Karpas-422 (cell line): ENCODE measurements around the gene GATM. TPM values are rescaled to one million over a fixed set of nuclear protein-coding genes. Genes with fewer than 3 reads are reported as not detected.
A peak's percentile ranks its signal among the peaks of the same experiment; 100 is the strongest.

Experiments
- DNase-seq: peaks from one replicate; pipeline ENCODE4 v3.0.0-alpha.2; 2015
- H2AFZ ChIP-seq: fragments of 200-600 bp; sonication (generic); 2 replicates; pipeline ENCODE4 v1.6.1; 2014; ENCODE audit warnings: antibody characterized with exemption, low read length, mixed read lengths
- H3K27ac ChIP-seq: fragments of 200-600 bp; sonication (generic); 2 replicates; pipeline ENCODE4 v1.5.1; 2014; ENCODE audit warnings: mild to moderate bottlenecking, low read length, moderate library complexity
- H3K27me3 ChIP-seq: fragments of 200-600 bp; sonication (generic); 2 replicates; pipeline ENCODE4 v1.6.1; 2014; ENCODE audit warnings: low read length, mixed read lengths
- H3K36me3 ChIP-seq: fragments of 200-600 bp; sonication (generic); 2 replicates; pipeline ENCODE4 v1.6.1; 2014; ENCODE audit warnings: low read length, mixed read lengths; ENCODE audit not compliant: insufficient read depth
- H3K4me1 ChIP-seq: fragments of 200-600 bp; sonication (generic); 2 replicates; pipeline ENCODE4 v1.6.1; 2014; ENCODE audit warnings: mild to moderate bottlenecking, low read length, mixed read lengths
- H3K4me2 ChIP-seq: fragments of 200-600 bp; sonication (generic); 2 replicates; pipeline ENCODE4 v1.6.1; 2014; ENCODE audit warnings: low read length, low read depth, mild to moderate bottlenecking; ENCODE audit not compliant: poor library complexity, severe bottlenecking
- H3K4me3 ChIP-seq: fragments of 200-600 bp; sonication (generic); 2 replicates; pipeline ENCODE4 v1.5.1; 2014; ENCODE audit warnings: mild to moderate bottlenecking, antibody characterized with exemption, low read length, mixed read lengths
- H3K79me2 ChIP-seq: fragments of 200-600 bp; sonication (generic); 2 replicates; pipeline ENCODE4 v1.6.1; 2014; ENCODE audit warnings: mild to moderate bottlenecking, low read length, mixed read lengths
- H3K9ac ChIP-seq: fragments of 200-600 bp; sonication (generic); 2 replicates; pipeline ENCODE4 v1.6.0; 2014; ENCODE audit warnings: low read length
- H3K9me2 ChIP-seq: fragments of 200-600 bp; sonication (generic), shearing (Covaris generic); replicated peaks from 2 replicates; pipeline ENCODE4 v1.6.0; 2014; ENCODE audit warnings: mild to moderate bottlenecking, low read length, moderate library complexity; ENCODE audit not compliant: insufficient read depth
- H3K9me3 ChIP-seq: fragments of 300-700, 200-600 bp; sonication (generic); 2 replicates; pipeline ENCODE4 v1.6.1; 2014; ENCODE audit warnings: low read length, mixed read lengths
- H4K20me1 ChIP-seq: fragments of 200-600 bp; sonication (generic); 2 replicates; pipeline ENCODE4 v1.6.1; 2014; ENCODE audit warnings: mild to moderate bottlenecking, antibody characterized with exemption, low read length, low read depth; ENCODE audit not compliant: insufficient read depth
- total RNA-seq: library from RNA; depleted of rRNA; stranded (reverse); fragments of >200 nt; shearing (Covaris generic); gene quantifications from 2 replicates; pipeline ENCODE4 v1.2.3, GENCODE V29; 2014; ENCODE audit warnings: low replicate concordance

The GATM gene
- total RNA-seq, 1 experiment from 2014 or later: 29.0 TPM

DNA sequence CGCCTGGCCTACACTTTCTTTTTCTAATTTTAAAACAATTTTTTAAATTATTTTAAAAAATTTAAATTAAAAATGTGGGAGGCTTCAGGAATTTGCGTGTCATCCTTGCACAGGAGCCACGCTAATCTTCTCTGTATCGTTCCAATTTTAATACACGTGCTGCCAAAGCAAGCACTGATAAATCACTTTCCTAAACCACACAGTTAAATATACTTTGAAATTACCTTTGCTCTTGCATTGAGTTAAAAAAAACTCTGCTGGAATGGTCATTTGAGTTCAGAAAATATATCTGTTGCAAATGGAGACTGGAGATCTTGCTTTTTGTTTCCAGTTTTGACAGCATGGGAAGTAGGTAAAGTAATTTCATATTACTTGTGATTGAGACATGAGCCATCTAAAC lies 23.6 kb downstream of the GATM start:
- Histone ChIP-seq H3K4me3 (no peak overlapping the region), H3K36me3 (no peaks in the 10 kb centered on the region), H3K9me2 (no peaks in the 10 kb centered on the region), H3K79me2 (no peaks in the 10 kb centered on the region), H3K9me3 (no peaks in the 10 kb centered on the region), H3K4me1 (no peaks in the 10 kb centered on the region), H3K27me3 (no peaks in the 10 kb centered on the region), H3K9ac (no peak overlapping the region), H3K27ac (no peak overlapping the region), H3K4me2 (no peak overlapping the region), H4K20me1 (no peaks in the 10 kb centered on the region), H2AFZ (no peak overlapping the region)
- DNase-seq: no peak

- Histone ChIP-seq H3K9me3 (no peaks in the 10 kb centered on the region), H3K4me2 (no peak overlapping the region), H3K36me3 (no peaks in the 10 kb centered on the region), H3K27ac (no peak overlapping the region), H3K4me1 (no peaks in the 10 kb centered on the region), H4K20me1 (no peaks in the 10 kb centered on the region), H3K27me3 (no peaks in the 10 kb centered on the region), H3K79me2 (no peaks in the 10 kb centered on the region), H3K9me2 (no peaks in the 10 kb centered on the region), H3K4me3 (no peak overlapping the region), H2AFZ (no peak overlapping the region), H3K9ac (no peak overlapping the region)
- no peak for DNase-seq
These were observed 27.1 kb downstream of the GATM start for GRCh38 chr15:45351227-45351626.

DNA sequence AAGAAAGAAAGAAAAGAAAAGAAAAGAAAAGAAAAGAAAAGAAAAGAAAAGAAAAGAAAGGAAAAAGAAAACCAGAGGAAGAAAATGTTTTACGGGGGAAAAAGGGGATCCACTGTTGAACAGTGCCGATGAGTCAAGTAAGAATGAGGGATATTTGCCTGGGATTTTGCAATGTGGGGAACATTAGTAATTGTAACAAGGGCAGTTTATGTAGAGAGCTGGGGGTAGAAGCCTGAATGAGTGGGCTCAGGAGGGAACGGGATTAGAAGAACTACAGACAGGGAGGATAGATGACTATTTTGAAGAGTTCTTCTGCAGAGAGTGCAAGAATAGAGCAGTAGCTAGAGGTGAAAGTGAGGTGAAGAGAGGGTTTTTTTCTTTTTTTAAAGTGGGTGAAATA lies 28.7 kb downstream of the GATM start:
- H4K20me1 ChIP-seq: no peaks in the 10 kb centered on the region
- no peaks in the 10 kb centered on the region for H3K4me1 ChIP-seq
- H3K9me3 ChIP-seq: no peaks in the 10 kb centered on the region
- no peaks in the 10 kb centered on the region for H3K27me3 ChIP-seq
- H3K4me3 ChIP-seq: no peak overlapping the region
- H3K9ac ChIP-seq: no peak overlapping the region
- no peak for DNase-seq
- H3K9me2 ChIP-seq: no peaks in the 10 kb centered on the region
- no peaks in the 10 kb centered on the region for H3K36me3 ChIP-seq
- H3K4me2 ChIP-seq: no peak overlapping the region
- H2AFZ ChIP-seq: no peak overlapping the region
- H3K27ac ChIP-seq: no peak overlapping the region
- H3K79me2 ChIP-seq: no peaks in the 10 kb centered on the region

DNA sequence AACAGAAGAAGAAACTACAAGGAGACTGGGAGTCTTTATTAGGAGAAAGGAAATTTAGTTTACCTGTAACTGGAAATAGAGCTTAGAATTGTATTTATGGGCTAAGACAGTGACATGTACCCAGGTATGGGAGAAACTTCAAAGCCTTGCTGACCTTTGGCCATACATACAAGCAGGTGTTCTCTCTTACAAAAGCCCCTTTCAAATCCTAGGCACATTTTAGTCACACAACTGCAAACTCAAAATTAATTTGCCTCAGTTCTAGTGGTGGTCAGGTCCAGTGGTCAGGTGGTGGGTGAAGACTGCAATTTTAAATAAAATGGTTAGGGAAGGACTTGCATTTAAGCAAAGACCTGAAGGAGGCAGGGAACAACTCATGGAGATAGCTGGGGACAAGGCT lies 30.4 kb downstream of the GATM start:
- Histone ChIP-seq H3K27ac (no peak overlapping the region), H3K27me3 (no peaks in the 10 kb centered on the region), H3K4me1 (no peaks in the 10 kb centered on the region), H3K9me2 (no peaks in the 10 kb centered on the region), H3K79me2 (no peaks in the 10 kb centered on the region), H3K9me3 (no peaks in the 10 kb centered on the region), H2AFZ (no peak overlapping the region), H3K4me3 (no peak overlapping the region), H4K20me1 (no peaks in the 10 kb centered on the region), H3K9ac (no peak overlapping the region), H3K36me3 (no peaks in the 10 kb centered on the region), H3K4me2 (no peak overlapping the region)
- no peak for DNase-seq

DNA sequence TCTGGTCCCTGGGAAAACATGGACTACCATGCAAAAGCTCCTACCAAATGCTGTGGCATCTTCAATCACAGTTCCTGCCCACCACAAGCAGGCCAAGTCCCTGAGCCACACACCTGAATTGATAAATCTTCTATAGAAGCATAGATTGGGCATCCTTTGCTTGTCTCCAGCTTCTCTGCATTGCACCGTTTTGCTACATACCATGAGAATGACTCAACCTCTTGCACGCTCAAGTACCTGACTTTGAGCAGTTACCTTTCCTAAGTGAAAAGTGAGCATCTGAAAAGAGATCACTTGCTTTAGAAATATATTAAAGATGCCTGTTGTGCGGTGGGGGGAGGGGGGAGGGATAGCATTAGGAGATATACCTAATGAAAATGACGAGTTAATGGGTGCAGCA lies 31.3 kb downstream of the GATM start:
- no peaks in the 10 kb centered on the region for H4K20me1 ChIP-seq
- H3K4me2 ChIP-seq: no peak overlapping the region
- no peak overlapping the region for H3K4me3 ChIP-seq
- H3K9me3 ChIP-seq: no peaks in the 10 kb centered on the region
- H2AFZ ChIP-seq: no peak overlapping the region
- H3K9me2 ChIP-seq: no peaks in the 10 kb centered on the region
- no peaks in the 10 kb centered on the region for H3K27me3 ChIP-seq
- H3K4me1 ChIP-seq: peaks cover 5% of the 10 kb centered on the region
- no peaks in the 10 kb centered on the region for H3K79me2 ChIP-seq
- no peaks in the 10 kb centered on the region for H3K36me3 ChIP-seq
- H3K9ac ChIP-seq: no peak overlapping the region
- no peak overlapping the region for H3K27ac ChIP-seq
- no peak for DNase-seq

DNA sequence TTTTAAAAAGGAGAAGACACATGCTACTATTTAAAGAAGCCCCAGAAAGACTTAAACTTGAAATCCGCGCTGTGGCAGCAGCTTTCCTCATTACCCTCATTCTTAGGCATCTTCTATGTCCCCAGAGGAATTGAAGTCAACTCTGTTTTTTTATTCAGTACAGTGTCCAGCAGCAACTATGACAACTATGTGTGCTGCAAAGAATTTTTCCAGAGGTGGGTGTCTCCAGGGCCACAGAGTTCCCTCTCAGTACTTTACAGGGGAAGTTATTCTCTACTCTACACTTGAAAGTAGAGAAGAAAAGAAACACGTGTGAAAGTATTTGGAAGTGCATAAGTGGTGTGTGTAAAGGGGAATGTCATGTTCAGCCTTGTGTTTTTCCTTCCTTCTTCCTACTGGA lies 32.0 kb downstream of the GATM start:
- Histone ChIP-seq H3K4me2 (no peak overlapping the region), H3K9me3 (no peaks in the 10 kb centered on the region), H3K9me2 (no peaks in the 10 kb centered on the region), H3K36me3 (no peaks in the 10 kb centered on the region), H2AFZ (no peak overlapping the region), H3K79me2 (no peaks in the 10 kb centered on the region), H3K27ac (no peak overlapping the region), H3K9ac (no peak overlapping the region), H4K20me1 (no peaks in the 10 kb centered on the region), H3K27me3 (no peaks in the 10 kb centered on the region), H3K4me3 (no peak overlapping the region), H3K4me1 (peaks cover 12% of the 10 kb centered on the region)
- DNase-seq: no peak

DNA sequence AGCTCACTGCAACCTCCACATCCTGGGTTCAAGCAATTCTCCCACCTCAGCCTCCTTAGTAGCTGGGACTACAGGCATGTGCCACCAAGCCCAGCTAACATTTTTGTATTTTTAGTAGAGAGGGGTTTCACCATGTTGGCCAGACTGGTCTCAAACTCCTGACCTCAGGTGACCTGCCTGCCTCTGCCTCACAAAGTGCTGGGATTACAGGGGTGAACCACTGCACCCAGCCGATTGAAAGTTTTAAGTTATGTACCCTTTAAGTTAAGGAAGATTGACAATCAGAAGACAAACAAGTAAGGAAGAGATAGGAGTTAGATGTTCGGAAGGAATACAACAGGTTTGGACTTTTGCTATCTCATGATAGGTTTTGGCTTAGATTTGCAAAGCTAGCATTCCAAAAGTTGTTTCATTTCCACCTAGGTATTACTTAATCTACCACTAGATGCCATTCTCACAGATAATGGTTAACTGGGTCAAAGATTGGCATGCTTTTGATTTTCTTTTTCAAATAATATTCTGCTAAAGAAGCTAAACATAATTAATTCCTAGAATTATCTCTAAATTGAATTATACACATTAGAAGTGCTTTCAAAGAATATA lies 35.0 kb downstream of the GATM start:
- H3K4me3 ChIP-seq: no peak overlapping the region
- H3K4me1 ChIP-seq: peaks cover 12% of the 10 kb centered on the region
- no peaks in the 10 kb centered on the region for H3K9me2 ChIP-seq
- no peak overlapping the region for H2AFZ ChIP-seq
- no peaks in the 10 kb centered on the region for H3K36me3 ChIP-seq
- no peak for DNase-seq
- H3K4me2 ChIP-seq: no peak overlapping the region
- H3K79me2 ChIP-seq: no peaks in the 10 kb centered on the region
- no peak overlapping the region for H3K27ac ChIP-seq
- H4K20me1 ChIP-seq: no peaks in the 10 kb centered on the region
- no peaks in the 10 kb centered on the region for H3K9me3 ChIP-seq
- H3K27me3 ChIP-seq: no peaks in the 10 kb centered on the region
- H3K9ac ChIP-seq: no peak overlapping the region

DNA sequence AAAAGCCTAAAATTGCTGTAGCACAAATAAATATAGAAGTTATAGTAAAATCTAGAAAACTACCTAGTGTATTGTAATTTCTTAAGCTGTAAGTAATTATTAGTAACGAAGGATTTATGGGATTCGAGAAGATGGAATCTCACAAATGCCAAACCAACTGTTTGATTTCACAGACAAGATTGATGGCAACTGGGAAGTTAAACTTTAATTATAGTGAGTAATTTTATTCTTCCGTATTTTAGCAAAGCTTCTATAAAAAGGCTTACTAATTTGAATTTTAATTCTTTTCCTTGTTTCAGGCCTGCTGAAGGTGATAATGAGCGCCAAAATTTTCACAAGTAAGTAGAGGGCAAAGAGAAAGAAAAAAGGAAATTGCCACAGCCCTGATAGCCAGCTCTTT lies 36.6 kb downstream of the GATM start:
- no peaks in the 10 kb centered on the region for H3K9me2 ChIP-seq

GRCh38 chr15:45340429-45340828 lies 37.9 kb downstream of the GATM start:
- Histone ChIP-seq H3K9ac (no peak overlapping the region), H3K4me1 (peaks cover 12% of the 10 kb centered on the region), H2AFZ (no peak overlapping the region), H3K9me2 (no peaks in the 10 kb centered on the region), H3K4me3 (no peak overlapping the region), H3K36me3 (no peaks in the 10 kb centered on the region), H3K27ac (no peak overlapping the region), H3K27me3 (no peaks in the 10 kb centered on the region), H4K20me1 (no peaks in the 10 kb centered on the region), H3K79me2 (no peaks in the 10 kb centered on the region), H3K4me2 (no peak overlapping the region), H3K9me3 (no peaks in the 10 kb centered on the region)
- DNase-seq: no peak

More for the DNA sequence above, 36.6 kb downstream of the GATM start:
- Histone ChIP-seq H3K4me3 (no peak overlapping the region), H3K27me3 (no peaks in the 10 kb centered on the region), H2AFZ (no peak overlapping the region), H3K27ac (no peak overlapping the region), H3K9ac (no peak overlapping the region), H3K36me3 (no peaks in the 10 kb centered on the region), H3K79me2 (no peaks in the 10 kb centered on the region), H3K4me1 (peaks cover 12% of the 10 kb centered on the region), H3K4me2 (peak overlapping the region; percentile 25), H3K9me3 (no peaks in the 10 kb centered on the region), H4K20me1 (no peaks in the 10 kb centered on the region)
- no peak for DNase-seq
